ENCODE results near the gene HSP90AA1.

Gene HSP90AA1

GRCh38 chr14:102035914-102036313 lies 50.9 kb downstream of the HSP90AA1 start:
- no peak for DNase-seq

GRCh38 chr14:102034301-102034700 lies 52.5 kb downstream of the HSP90AA1 start:
- DNase-seq, result no peak

GRCh38 chr14:102033241-102033640 lies 53.6 kb downstream of the HSP90AA1 start:
- no peak for DNase-seq

Measured in activated effector memory CD4-positive, alpha-beta T cell treated with anti-CD3 and anti-CD28 coated beads, Interleukin-2, amount 50 U/mL, for 16 hours (primary cell).